HTERT RPE-1 (cell line): Measurements from ENCODE around the gene CREB3L1.

ENCODE experiments used
- in situ Hi-C: fragments of 300-500 bp; cut with MboI; formaldehyde crosslinking; loops from 4 replicates; pipeline ENCODE4 v1.14.3; 2020; ENCODE audit warnings: low sequenced_read_pairs

CREB3L1 gene

GRCh38 chr11:46321757-46322156, 44.3 kb downstream of the CREB3L1 start:
- in situ Hi-C loops = no loop called here

GRCh38 chr11:46322759-46323158, 45.3 kb downstream of the CREB3L1 start:
- in situ Hi-C loops = no loop called here

- in situ Hi-C loops = no loop called here
These were observed 49.5 kb downstream of the CREB3L1 start for GRCh38 chr11:46326813-46327416.

- in situ Hi-C loops = no loop called here
These were observed 50.4 kb downstream of the CREB3L1 start for GRCh38 chr11:46327829-46328228.

- in situ Hi-C loops = no loop called here
These were observed 52.7 kb downstream of the CREB3L1 start for GRCh38 chr11:46330154-46330553.

GRCh38 chr11:46330563-46331281, 53.3 kb downstream of the CREB3L1 start:
- in situ Hi-C loops = no loop called here

- in situ Hi-C loops = no loop called here
These were observed 54.0 kb downstream of the CREB3L1 start for GRCh38 chr11:46331282-46331984.

GRCh38 chr11:46332093-46332567, 54.7 kb downstream of the CREB3L1 start:
- in situ Hi-C loops = no loop called here

- in situ Hi-C loops = no loop called here
These were observed 55.3 kb downstream of the CREB3L1 start for GRCh38 chr11:46332568-46333393.

GRCh38 chr11:46333394-46333947, 56.0 kb downstream of the CREB3L1 start:
- in situ Hi-C loops = no loop called here

GRCh38 chr11:46334211-46334610, 56.7 kb downstream of the CREB3L1 start:
- in situ Hi-C loops = no loop called here

GRCh38 chr11:46335271-46335670, 57.8 kb downstream of the CREB3L1 start:
- in situ Hi-C loops = no loop called here

GRCh38 chr11:46335890-46336562, 58.6 kb downstream of the CREB3L1 start:
- in situ Hi-C loops = no loop called here

- in situ Hi-C loops = no loop called here
These were observed 59.2 kb downstream of the CREB3L1 start for GRCh38 chr11:46336563-46337180.

GRCh38 chr11:46337626-46338345, 60.3 kb downstream of the CREB3L1 start:
- in situ Hi-C loops = no loop called here

GRCh38 chr11:46338636-46338987, 61.1 kb downstream of the CREB3L1 start:
- in situ Hi-C loops = no loop called here

GRCh38 chr11:46338988-46339666, 61.7 kb downstream of the CREB3L1 start:
- in situ Hi-C loops = no loop called here

- in situ Hi-C loops = no loop called here
These were observed 62.4 kb downstream of the CREB3L1 start for GRCh38 chr11:46339816-46340215.

- in situ Hi-C loops = no loop called here
These were observed 64.0 kb downstream of the CREB3L1 start for GRCh38 chr11:46341454-46341853.
